Nephron progenitor cell (in vitro differentiated cells): ENCODE data around the gene ANO9.

Experiments
- DNase-seq: peaks from one replicate; pipeline ENCODE4 v3.0.0; 2021
- H3K27ac Mint-ChIP-seq: 2 replicates; pipeline ENCODE4 v1.8.0; 2021; ENCODE audit warnings: mild to moderate bottlenecking, moderate library complexity, mixed read lengths
- H3K27me3 Mint-ChIP-seq: 2 replicates; pipeline ENCODE4 v1.8.0; 2021; ENCODE audit warnings: mild to moderate bottlenecking, low read depth, mixed read lengths; ENCODE audit not compliant: poor library complexity
- H3K36me3 Mint-ChIP-seq: 2 replicates; pipeline ENCODE4 v1.8.0; 2021; ENCODE audit warnings: low read depth, mixed read lengths
- H3K4me1 Mint-ChIP-seq: 2 replicates; pipeline ENCODE4 v1.8.0; 2021; ENCODE audit warnings: mixed read lengths
- H3K4me3 Mint-ChIP-seq: 2 replicates; pipeline ENCODE4 v1.8.0; 2021; ENCODE audit warnings: mild to moderate bottlenecking, moderate library complexity, mixed read lengths
- H3K9me3 Mint-ChIP-seq: 2 replicates; pipeline ENCODE4 v1.8.0; 2021; ENCODE audit warnings: mild to moderate bottlenecking, moderate library complexity, mixed read lengths
- TF ChIP-seq, protein P1 (sequence below): fragments of 200-600 bp; sonication (generic); IDR thresholded peaks from 2 replicates; pipeline ENCODE4 v1.5.0; 2021; ENCODE audit warnings: antibody characterized with exemption

The ANO9 gene

DNA sequence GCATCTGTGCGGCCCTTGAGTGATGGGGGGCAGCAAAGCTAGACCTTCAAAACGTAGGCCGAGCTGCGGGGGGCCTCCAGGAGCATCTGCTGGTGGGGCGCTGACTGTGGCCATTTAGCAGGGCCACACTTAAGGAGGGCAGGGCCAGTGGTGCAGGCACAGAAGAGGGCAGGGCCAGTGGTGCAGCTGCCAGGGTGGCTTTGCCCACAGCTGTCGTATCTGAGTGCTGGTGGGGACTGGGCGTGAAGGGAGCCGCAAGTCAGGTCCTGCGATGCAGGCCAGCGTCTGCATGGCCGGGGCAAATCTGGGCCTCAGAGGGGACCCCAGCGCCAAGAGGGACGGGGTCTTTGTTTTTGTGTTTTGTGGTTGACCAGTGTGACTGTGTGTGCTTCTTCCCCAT, 37.5 kb upstream of the ANO9 start:
- Mint-ChIP-seq H3K27me3 (no peaks in the 10 kb centered on the region), H3K36me3 (peaks cover 49% of the 10 kb centered on the region), H3K27ac (peak overlapping the region; percentile 71), H3K4me1 (peaks cover 26% of the 10 kb centered on the region), H3K4me3 (no peak overlapping the region), H3K9me3 (peaks cover 29% of the 10 kb centered on the region)
- TF ChIP-seq, protein P1, sequence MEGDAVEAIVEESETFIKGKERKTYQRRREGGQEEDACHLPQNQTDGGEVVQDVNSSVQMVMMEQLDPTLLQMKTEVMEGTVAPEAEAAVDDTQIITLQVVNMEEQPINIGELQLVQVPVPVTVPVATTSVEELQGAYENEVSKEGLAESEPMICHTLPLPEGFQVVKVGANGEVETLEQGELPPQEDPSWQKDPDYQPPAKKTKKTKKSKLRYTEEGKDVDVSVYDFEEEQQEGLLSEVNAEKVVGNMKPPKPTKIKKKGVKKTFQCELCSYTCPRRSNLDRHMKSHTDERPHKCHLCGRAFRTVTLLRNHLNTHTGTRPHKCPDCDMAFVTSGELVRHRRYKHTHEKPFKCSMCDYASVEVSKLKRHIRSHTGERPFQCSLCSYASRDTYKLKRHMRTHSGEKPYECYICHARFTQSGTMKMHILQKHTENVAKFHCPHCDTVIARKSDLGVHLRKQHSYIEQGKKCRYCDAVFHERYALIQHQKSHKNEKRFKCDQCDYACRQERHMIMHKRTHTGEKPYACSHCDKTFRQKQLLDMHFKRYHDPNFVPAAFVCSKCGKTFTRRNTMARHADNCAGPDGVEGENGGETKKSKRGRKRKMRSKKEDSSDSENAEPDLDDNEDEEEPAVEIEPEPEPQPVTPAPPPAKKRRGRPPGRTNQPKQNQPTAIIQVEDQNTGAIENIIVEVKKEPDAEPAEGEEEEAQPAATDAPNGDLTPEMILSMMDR = no peak
- no peak for DNase-seq

DNA sequence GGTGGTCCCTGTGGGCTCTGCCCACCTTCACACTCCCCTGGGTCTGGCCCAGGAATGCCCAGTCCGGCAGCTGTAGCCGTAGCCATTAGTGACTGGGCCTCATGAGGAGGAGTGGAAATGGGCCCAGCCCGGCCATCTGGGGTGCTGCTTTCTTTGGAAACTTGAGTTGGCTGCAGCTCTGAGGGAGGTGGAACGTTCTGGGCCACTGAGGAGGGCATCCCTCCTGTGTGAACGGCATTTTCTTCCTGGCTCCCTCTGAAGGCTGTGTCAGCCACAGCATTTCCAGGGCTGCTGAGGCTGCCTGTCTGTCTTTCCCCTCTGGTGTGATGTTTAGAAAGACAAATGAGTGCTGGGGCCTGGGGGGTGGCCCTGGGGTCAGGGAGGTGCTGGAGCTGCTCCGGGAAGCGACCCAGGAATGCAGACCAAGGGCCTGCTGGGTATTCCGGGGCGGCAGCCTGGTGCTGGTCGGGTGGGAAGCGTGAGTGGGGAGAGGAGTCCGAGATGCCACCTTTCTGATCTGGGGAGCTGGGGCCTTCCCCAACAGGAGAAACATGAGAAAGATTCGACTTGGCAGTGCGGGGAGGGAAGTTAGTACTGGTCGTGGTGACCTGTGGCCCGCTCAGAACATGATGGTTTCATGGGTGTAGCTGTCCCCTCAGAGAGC, 35.4 kb upstream of the ANO9 start:
- TF ChIP-seq, protein P1 = no peak
- peak; percentile 49 for DNase-seq
- H3K4me1 Mint-ChIP-seq = peaks cover 44% of the 10 kb centered on the region
- H3K36me3 Mint-ChIP-seq = peaks cover 33% of the 10 kb centered on the region
- peak overlapping the region; percentile 51 for H3K4me3 Mint-ChIP-seq
- peak overlapping the region; percentile 97 for H3K27ac Mint-ChIP-seq
- H3K9me3 Mint-ChIP-seq = peaks cover 12% of the 10 kb centered on the region
- H3K27me3 Mint-ChIP-seq = no peaks in the 10 kb centered on the region

DNA sequence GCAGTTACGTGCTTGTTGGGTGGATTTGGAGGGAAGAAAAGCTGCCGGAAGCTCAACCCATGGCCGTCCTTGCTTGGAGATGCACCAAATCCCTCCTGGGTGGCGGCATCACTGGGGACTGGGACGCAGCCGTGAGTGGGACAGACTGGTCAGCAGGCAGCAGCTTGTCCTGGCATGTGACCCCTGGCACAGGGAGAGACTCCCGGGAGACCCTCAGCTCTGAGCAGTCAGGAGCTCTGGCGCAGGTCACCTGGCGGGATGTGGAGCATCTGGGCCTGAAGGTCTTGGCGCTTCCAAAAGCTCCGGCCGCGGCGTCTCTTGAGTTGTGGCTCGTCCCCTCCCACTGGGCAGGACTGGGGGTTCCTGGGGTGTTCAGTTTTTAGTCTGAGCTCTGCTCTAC, 34.6 kb upstream of the ANO9 start:
- Mint-ChIP-seq H3K27ac (peak overlapping the region; percentile 97), H3K4me1 (peaks cover 47% of the 10 kb centered on the region), H3K4me3 (peak overlapping the region; percentile 44), H3K36me3 (peaks cover 25% of the 10 kb centered on the region), H3K27me3 (no peaks in the 10 kb centered on the region), H3K9me3 (peaks cover 5% of the 10 kb centered on the region)
- DNase-seq = no peak
- TF ChIP-seq, protein P1 = no peak

DNA sequence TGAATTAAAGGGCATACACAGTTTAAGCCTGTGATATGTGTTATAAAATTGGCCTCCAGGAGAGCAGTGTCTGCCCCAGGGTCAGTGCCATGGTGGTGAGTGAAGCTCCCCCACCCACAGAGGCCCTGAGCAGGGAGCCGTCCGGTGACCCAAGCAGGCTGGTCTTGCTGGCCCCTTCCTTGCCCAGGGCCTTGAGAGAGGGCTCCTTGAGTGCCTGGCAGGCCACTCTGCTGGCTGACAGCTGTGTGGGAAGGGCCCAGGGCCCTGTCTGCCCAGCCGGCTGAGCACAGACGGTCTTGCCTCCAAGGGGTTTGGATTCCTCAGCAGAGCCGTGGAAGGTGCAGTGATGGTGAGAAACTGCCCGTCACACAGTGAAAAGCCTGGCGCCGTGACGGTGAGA, 34.1 kb upstream of the ANO9 start:
- Mint-ChIP-seq H3K27ac (peak overlapping the region; percentile 51), H3K4me3 (no peak overlapping the region), H3K27me3 (no peaks in the 10 kb centered on the region), H3K4me1 (peaks cover 47% of the 10 kb centered on the region), H3K9me3 (peaks cover under 1% of the 10 kb centered on the region), H3K36me3 (peaks cover 20% of the 10 kb centered on the region)
- TF ChIP-seq, protein P1 = no peak
- no peak for DNase-seq

DNA sequence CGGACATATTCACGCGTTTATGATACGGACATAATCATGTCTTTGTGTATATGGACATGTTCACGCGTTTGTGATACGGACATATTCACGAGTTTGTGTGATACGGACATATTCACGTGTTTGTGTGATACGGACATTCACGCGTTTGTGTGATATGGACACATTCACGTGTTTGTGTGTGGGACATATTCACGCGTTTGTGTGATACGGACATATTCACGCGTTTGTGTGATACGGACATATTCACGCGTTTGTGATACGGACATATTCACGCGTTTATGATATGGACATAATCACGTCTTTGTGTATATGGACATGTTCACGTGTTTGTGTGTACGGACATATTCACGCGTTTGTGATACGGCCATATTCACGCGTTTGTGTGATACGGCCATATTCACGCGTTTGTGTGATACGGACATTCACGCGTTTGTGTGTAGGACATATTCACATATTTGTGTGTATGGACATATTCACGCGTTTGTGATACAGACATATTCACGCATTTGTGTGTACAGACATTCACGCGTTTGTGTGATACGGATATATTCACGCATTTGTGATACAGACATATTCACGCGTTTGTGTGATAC, 33.2 kb upstream of the ANO9 start:
- TF ChIP-seq, protein P1 = no peak
- Mint-ChIP-seq H3K27ac (no peak overlapping the region), H3K4me3 (no peak overlapping the region), H3K4me1 (peaks cover 56% of the 10 kb centered on the region), H3K27me3 (no peaks in the 10 kb centered on the region), H3K36me3 (peaks cover 18% of the 10 kb centered on the region), H3K9me3 (no peaks in the 10 kb centered on the region)
- DNase-seq = no peak
